T-helper 2 cell treated with Interferon-gamma antibody and Interleukin-4, amounts not matched to agents 5 μg/mL and 100 μg/mL, for 36 hours (primary cell): ENCODE data around the gene OSBP2.
A peak's percentile ranks its signal among the peaks of the same experiment; 100 is the strongest.

Source experiments
- DNase-seq: peaks from one replicate; pipeline ENCODE4 v3.0.0; 2021; ENCODE audit warnings: low spot score
- H3K27ac Mint-ChIP-seq: one replicate; pipeline ENCODE4 v1.8.0; 2021; ENCODE audit warnings: mild to moderate bottlenecking, mixed read lengths
- H3K27me3 Mint-ChIP-seq: one replicate; pipeline ENCODE4 v1.8.0; 2021; ENCODE audit warnings: low read depth, mixed read lengths
- H3K36me3 Mint-ChIP-seq: one replicate; pipeline ENCODE4 v1.8.0; 2021; ENCODE audit warnings: low read depth, mixed read lengths
- H3K4me1 Mint-ChIP-seq: one replicate; pipeline ENCODE4 v1.8.0; 2021; ENCODE audit warnings: low read depth, mixed read lengths
- H3K4me3 Mint-ChIP-seq: one replicate; pipeline ENCODE4 v1.8.0; 2022; ENCODE audit warnings: mild to moderate bottlenecking, moderate library complexity, mixed read lengths
- H3K9me3 Mint-ChIP-seq: one replicate; pipeline ENCODE4 v1.8.0; 2021; ENCODE audit warnings: mixed read lengths

Gene OSBP2

GRCh38 chr22:30747493-30747892 lies 52.8 kb downstream of the OSBP2 start:
- Mint-ChIP-seq H3K4me1 (peaks cover 34% of the 10 kb centered on the region), H3K27ac (no peak overlapping the region), H3K27me3 (no peaks in the 10 kb centered on the region), H3K9me3 (no peaks in the 10 kb centered on the region), H3K4me3 (no peak overlapping the region), H3K36me3 (no peaks in the 10 kb centered on the region)
- DNase-seq = no peak

DNA sequence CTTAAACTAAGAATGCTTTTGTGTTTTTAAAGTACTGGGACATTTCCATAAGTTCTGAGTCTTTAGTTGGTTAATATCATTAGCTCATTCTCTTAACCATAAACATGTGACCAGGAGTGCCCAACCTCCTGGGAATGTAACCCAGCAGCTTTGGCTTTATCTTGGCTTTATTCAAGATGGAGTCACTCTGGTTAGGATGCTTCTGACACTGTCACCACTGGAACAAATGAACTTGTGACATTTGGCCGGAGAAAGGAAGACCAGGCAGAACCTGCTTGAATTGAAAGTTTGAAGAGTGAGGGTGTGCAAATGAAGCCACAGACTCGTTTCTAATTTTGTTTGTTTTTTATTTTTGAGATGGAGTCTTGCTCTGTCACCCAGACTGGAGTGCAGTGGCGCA lies 54.6 kb downstream of the OSBP2 start:
- H3K36me3 Mint-ChIP-seq = no peaks in the 10 kb centered on the region
- H3K27me3 Mint-ChIP-seq = no peaks in the 10 kb centered on the region
- no peak overlapping the region for H3K27ac Mint-ChIP-seq
- no peak for DNase-seq
- no peaks in the 10 kb centered on the region for H3K9me3 Mint-ChIP-seq
- peaks cover 17% of the 10 kb centered on the region for H3K4me1 Mint-ChIP-seq
- H3K4me3 Mint-ChIP-seq = no peak overlapping the region

- Mint-ChIP-seq H3K36me3 (no peaks in the 10 kb centered on the region), H3K27ac (no peak overlapping the region), H3K27me3 (no peaks in the 10 kb centered on the region), H3K4me1 (peaks cover 15% of the 10 kb centered on the region), H3K9me3 (no peaks in the 10 kb centered on the region), H3K4me3 (no peak overlapping the region)
- no peak for DNase-seq
Observed at GRCh38 chr22:30749849-30750248, 55.2 kb downstream of the OSBP2 start.

DNA sequence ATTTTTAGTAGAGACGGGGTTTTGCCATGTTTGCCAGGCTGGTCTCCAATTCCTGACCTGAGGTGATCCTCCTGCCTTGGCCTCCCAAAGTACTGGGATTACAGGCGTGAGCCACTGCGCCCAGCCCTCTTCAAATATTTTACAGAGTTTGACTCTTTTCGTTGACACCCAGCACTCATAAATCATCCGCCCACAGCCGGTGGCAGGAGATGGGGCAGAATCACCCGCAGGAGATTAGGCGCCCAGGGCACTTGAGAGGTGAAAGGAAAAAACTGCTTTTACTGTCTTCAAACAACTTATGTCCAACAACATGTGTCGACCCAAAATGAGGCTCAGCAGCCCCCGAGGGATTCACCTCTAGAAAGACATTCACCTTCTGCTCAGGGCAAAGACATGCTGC lies 56.9 kb downstream of the OSBP2 start:
- H3K4me1 Mint-ChIP-seq = peaks cover 7% of the 10 kb centered on the region
- H3K27me3 Mint-ChIP-seq = no peaks in the 10 kb centered on the region

GRCh38 chr22:30752771-30753170 lies 58.1 kb downstream of the OSBP2 start:
- Mint-ChIP-seq H3K4me1 (no peaks in the 10 kb centered on the region), H3K4me3 (no peak overlapping the region), H3K36me3 (no peaks in the 10 kb centered on the region), H3K27ac (no peak overlapping the region), H3K9me3 (no peaks in the 10 kb centered on the region), H3K27me3 (no peaks in the 10 kb centered on the region)
- no peak for DNase-seq

More for the DNA sequence above, 56.9 kb downstream of the OSBP2 start:
- Mint-ChIP-seq H3K9me3 (no peaks in the 10 kb centered on the region), H3K36me3 (no peaks in the 10 kb centered on the region), H3K27ac (no peak overlapping the region), H3K4me3 (no peak overlapping the region)
- no peak for DNase-seq

DNA sequence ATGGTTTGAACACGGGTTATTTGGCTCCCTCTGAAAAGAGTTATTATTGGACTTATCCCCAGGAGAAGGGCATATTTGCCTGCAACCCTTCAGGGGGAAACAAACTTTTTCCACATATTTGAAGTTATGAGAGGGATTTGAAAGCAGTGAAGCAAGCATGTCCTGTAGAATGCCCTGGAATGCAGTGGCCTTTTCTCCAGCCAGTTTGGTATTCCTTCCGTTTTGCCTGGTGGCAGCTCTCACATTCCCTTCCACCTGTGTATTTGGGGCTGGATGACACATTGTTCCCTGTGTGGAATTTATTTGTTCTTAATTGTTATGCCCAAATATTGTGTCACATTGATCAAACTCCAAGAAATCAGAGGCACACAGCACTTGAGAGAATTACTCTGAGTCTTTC lies 59.0 kb downstream of the OSBP2 start:
- no peaks in the 10 kb centered on the region for H3K36me3 Mint-ChIP-seq
- H3K27me3 Mint-ChIP-seq = no peaks in the 10 kb centered on the region
- no peaks in the 10 kb centered on the region for H3K9me3 Mint-ChIP-seq
- H3K27ac Mint-ChIP-seq = no peak overlapping the region
- no peaks in the 10 kb centered on the region for H3K4me1 Mint-ChIP-seq
- no peak overlapping the region for H3K4me3 Mint-ChIP-seq
- DNase-seq = no peak

DNA sequence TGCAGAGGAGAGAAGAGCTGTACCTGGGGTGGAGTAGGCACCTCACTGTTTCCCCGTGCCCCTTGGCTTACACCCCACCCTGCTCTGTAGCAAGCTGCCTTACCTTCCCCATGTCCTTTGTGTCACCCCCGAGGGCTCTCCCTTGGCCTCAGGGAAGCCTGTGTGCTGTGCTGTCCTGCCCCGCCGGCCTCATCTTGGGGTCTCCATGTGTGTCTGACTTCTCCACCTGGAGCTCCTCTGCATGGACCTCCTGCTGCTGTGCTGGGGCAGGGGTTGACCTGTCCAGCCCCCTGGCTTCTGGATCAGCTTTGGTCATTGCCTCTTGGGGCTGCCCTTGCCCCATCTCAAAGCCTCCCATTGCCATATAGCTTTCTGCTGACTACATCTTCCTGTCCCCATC lies 59.8 kb downstream of the OSBP2 start:
- Mint-ChIP-seq H3K4me3 (no peak overlapping the region), H3K27me3 (peaks cover 3% of the 10 kb centered on the region), H3K36me3 (no peaks in the 10 kb centered on the region), H3K4me1 (no peaks in the 10 kb centered on the region), H3K27ac (no peak overlapping the region), H3K9me3 (no peaks in the 10 kb centered on the region)
- DNase-seq = no peak

GRCh38 chr22:30754971-30755758 lies 60.5 kb downstream of the OSBP2 start:
- Mint-ChIP-seq H3K4me3 (no peak overlapping the region), H3K4me1 (no peaks in the 10 kb centered on the region), H3K27ac (no peak overlapping the region), H3K27me3 (peaks cover 3% of the 10 kb centered on the region), H3K36me3 (no peaks in the 10 kb centered on the region), H3K9me3 (no peaks in the 10 kb centered on the region)
- peak; percentile 45 for DNase-seq

GRCh38 chr22:30755759-30756124 lies 61.1 kb downstream of the OSBP2 start:
- H3K9me3 Mint-ChIP-seq = no peaks in the 10 kb centered on the region
- no peak overlapping the region for H3K4me3 Mint-ChIP-seq
- no peaks in the 10 kb centered on the region for H3K4me1 Mint-ChIP-seq
- no peak for DNase-seq
- H3K27ac Mint-ChIP-seq = no peak overlapping the region
- H3K27me3 Mint-ChIP-seq = peaks cover 3% of the 10 kb centered on the region
- no peaks in the 10 kb centered on the region for H3K36me3 Mint-ChIP-seq

- H3K27ac Mint-ChIP-seq = no peak overlapping the region
- H3K4me1 Mint-ChIP-seq = no peaks in the 10 kb centered on the region
- H3K4me3 Mint-ChIP-seq = no peak overlapping the region
- no peak for DNase-seq
- peaks cover 4% of the 10 kb centered on the region for H3K27me3 Mint-ChIP-seq
- H3K36me3 Mint-ChIP-seq = no peaks in the 10 kb centered on the region
- no peaks in the 10 kb centered on the region for H3K9me3 Mint-ChIP-seq
Observed at GRCh38 chr22:30763815-30764673, 69.4 kb downstream of the OSBP2 start.

- Mint-ChIP-seq H3K4me1 (no peaks in the 10 kb centered on the region), H3K4me3 (no peak overlapping the region), H3K9me3 (no peaks in the 10 kb centered on the region), H3K27ac (no peak overlapping the region), H3K27me3 (no peaks in the 10 kb centered on the region), H3K36me3 (no peaks in the 10 kb centered on the region)
- no peak for DNase-seq
Observed at GRCh38 chr22:30767661-30768060, 73.0 kb downstream of the OSBP2 start.

DNA sequence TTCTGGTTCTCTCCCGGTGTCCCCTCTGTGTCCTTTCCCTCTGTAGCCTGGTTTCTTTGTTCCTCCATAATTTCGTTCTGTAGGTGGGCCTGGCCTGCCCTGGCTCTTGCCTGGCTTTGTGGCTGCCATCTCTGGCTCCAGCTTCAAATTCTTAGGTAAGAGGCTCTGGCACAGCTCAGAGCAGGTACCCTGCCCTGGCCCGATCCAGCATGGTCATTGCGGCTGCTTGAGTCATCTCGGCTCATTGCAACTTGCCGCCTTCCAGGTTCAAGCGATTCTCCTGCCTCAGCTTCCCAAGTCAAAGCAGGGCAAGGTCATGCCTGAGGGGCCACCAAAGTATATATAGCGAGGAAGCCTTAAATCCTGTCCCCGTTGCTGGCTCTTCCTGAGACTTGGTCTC lies 76.0 kb downstream of the OSBP2 start:
- Mint-ChIP-seq H3K27me3 (no peaks in the 10 kb centered on the region), H3K4me1 (no peaks in the 10 kb centered on the region), H3K4me3 (no peak overlapping the region), H3K9me3 (no peaks in the 10 kb centered on the region), H3K27ac (no peak overlapping the region), H3K36me3 (no peaks in the 10 kb centered on the region)
- no peak for DNase-seq

DNA sequence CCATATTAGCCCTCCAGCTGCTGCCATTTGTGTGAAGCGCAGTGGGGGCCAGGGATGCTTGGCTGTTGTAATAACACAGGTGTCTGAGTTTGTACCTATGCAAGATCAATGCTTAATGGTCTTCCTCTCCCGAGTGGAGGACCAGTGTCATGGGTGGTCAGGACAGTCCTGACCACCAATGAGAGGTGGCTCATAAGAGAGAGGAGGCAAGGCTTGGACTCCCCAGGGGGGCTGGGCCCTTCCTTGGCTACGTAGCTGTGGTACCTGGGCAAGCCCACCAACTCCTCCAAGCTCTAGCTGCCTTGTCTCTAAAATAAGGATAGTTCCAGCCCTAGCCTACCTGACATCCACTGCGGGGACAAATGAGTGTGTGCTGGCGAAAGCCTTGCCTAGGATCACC lies 79.2 kb downstream of the OSBP2 start:
- H3K9me3 Mint-ChIP-seq = no peaks in the 10 kb centered on the region
- no peak overlapping the region for H3K4me3 Mint-ChIP-seq
- no peak for DNase-seq
- no peaks in the 10 kb centered on the region for H3K36me3 Mint-ChIP-seq
- H3K27me3 Mint-ChIP-seq = peaks cover 2% of the 10 kb centered on the region
- H3K4me1 Mint-ChIP-seq = no peaks in the 10 kb centered on the region
- no peak overlapping the region for H3K27ac Mint-ChIP-seq

GRCh38 chr22:30774566-30774965 lies 79.9 kb downstream of the OSBP2 start:
- Mint-ChIP-seq H3K9me3 (no peaks in the 10 kb centered on the region), H3K36me3 (no peaks in the 10 kb centered on the region), H3K4me1 (no peaks in the 10 kb centered on the region), H3K4me3 (no peak overlapping the region), H3K27ac (no peak overlapping the region), H3K27me3 (peaks cover 2% of the 10 kb centered on the region)
- no peak for DNase-seq
